Thymus (tissue), 11 donors: Measurements from ENCODE around the gene KISS1R. TPM values are rescaled to one million over a fixed set of nuclear protein-coding genes. Genes with fewer than 3 reads are reported as not detected.

Experiments
- DNase-seq, 9 donors: peaks; one replicate each; pipeline ENCODE4 v3.0.0-alpha.2; 2013; ENCODE audit warnings: low spot score in 9 of 9, low read depth in 6 of 9, missing footprints in 1 of 9
- H3K27ac ChIP-seq, 2 donors: one replicate each; pipeline ENCODE4 v1.5.1; 2013; ENCODE audit warnings: control low read depth in 1 of 2, low read depth in 1 of 2, low read length in 1 of 2, mild to moderate bottlenecking in 1 of 2, moderate library complexity in 1 of 2
- H3K27me3 ChIP-seq, 2 donors: one replicate each; pipeline ENCODE4 v1.5.1; 2013; ENCODE audit warnings: low read length in 1 of 2; ENCODE audit not compliant: control insufficient read depth in 2 of 2, insufficient read depth in 1 of 2
- H3K36me3 ChIP-seq, 2 donors: one replicate each; pipeline ENCODE4 v1.5.1; 2013; ENCODE audit warnings: low read length in 1 of 2, mild to moderate bottlenecking in 1 of 2, moderate library complexity in 1 of 2; ENCODE audit not compliant: control insufficient read depth in 2 of 2, insufficient read depth in 2 of 2
- H3K4me1 ChIP-seq, 2 donors: one replicate each; pipeline ENCODE4 v1.5.1; 2013; ENCODE audit warnings: low read length in 2 of 2; ENCODE audit not compliant: control insufficient read depth in 2 of 2, insufficient read depth in 2 of 2
- H3K4me3 ChIP-seq, 2 donors: one replicate each; pipeline ENCODE4 v1.5.1; 2013; ENCODE audit warnings: low read length in 2 of 2, control low read depth in 1 of 2, mild to moderate bottlenecking in 1 of 2
- H3K9me3 ChIP-seq, 2 donors: one replicate each; pipeline ENCODE4 v1.5.1; 2013; ENCODE audit warnings: low read length in 1 of 2, mild to moderate bottlenecking in 1 of 2; ENCODE audit not compliant: control insufficient read depth in 2 of 2, insufficient read depth in 1 of 2
- WGBS: extraction: QIAGEN DNeasy Blood & Tissue Kit; methylation state at CpG from one replicate; pipeline ENCODE4 v1.1.7; 2013; 5-methylcytosine and 5-hydroxymethylcytosine counted together
- polyA plus RNA-seq: library from polyadenylated mRNA; stranded (reverse); fragments of 200-250 nt; gene quantifications from one replicate; pipeline ENCODE4 v1.2.3, GENCODE V29; 2013
- total RNA-seq: library from RNA; stranded (reverse); fragments of 120-200 nt; gene quantifications from one replicate; pipeline ENCODE4 v1.2.4, GENCODE V29; 2013
- donor health status: healthy.

The KISS1R gene
- total and polyA plus RNA-seq, 2 donors: 0.14 to 0.24 TPM

DNA sequence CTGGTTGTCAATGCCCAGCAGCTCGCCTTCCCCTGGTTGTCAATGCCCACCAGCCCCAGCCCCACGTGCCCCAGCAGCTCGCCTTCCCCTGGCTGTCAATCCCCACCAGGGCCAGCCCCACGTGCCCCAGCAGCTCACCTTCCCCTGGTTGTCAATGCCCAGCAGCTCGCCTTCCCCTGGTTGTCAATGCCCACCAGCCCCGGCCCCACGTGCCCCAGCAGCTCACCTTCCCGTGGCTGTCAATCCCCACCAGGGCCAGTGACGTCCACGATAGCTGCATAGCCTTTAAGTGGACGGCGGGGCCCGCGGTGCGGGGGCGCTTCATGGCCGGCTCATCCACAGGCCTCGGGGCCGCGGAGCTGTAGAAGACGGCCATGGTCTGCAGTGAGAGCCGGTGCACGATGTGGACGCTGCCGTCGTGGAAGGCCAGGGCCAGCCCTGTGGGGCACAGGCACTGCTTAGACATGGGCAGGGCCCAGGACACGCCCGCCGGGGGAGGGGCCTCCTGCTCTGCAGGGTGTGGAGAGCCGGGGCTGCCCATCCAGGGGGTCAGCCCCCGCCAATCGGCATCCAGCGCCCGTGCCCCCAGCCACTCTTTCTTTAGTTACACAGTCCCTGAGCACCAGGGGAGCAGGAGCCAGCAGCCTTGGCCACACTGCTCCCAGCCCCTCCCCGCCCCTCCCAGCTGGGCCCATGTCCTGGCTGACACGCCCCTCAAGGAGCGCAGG, 37.3 kb upstream of the KISS1R start:
- H3K27me3 ChIP-seq: no peaks in the 10 kb centered on the region
- no peaks in the 10 kb centered on the region for H3K4me1 ChIP-seq
- 95% methylated on average over 37 of the region's 37 CpGs for WGBS
- H3K36me3 ChIP-seq: peaks cover 35 to 81% of the 10 kb centered on the region in 2 donors
- H3K27ac ChIP-seq: no peak overlapping the region
- no peaks in the 10 kb centered on the region for H3K9me3 ChIP-seq
- no peak for DNase-seq
- no peak overlapping the region for H3K4me3 ChIP-seq

DNA sequence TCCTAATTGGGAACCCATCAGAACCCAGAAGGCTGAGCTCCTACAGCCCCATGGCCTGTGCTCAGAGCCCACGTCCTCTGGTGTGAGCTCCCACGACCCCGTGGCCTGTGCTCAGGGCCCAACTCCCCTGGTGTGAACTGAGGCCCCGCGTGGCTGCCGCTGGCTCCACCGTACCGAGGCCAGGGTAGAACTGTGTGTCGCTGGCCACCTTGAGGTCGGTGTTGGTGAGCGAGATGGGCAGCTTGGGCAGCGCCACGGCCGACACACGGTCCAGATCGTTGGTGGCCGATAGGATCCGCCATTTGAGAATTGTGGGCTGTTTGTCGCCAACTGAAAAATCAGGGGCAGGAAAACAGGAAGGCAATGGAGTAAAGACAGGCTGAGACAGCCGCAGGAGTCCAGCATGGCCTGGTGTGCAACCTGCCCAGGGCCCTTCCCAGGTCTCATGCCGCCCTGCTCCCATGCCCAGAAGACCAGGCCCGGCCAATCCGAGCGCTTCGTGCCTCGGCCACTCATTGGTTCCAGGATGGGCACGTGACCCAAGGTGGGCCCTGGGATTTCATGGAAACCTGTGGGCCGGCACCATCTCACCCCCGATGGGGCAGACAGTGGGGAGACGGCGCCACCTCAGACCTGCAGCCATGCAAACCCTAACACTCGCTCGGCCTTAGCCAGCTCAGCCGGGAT, 35.6 kb upstream of the KISS1R start:
- WGBS: 98% methylated on average over 34 of the region's 34 CpGs
- Histone ChIP-seq H3K4me3 (no peak overlapping the region), H3K36me3 (peaks cover 41 to 78% of the 10 kb centered on the region in 2 donors), H3K27ac (no peak overlapping the region), H3K4me1 (no peaks in the 10 kb centered on the region), H3K9me3 (no peaks in the 10 kb centered on the region), H3K27me3 (no peaks in the 10 kb centered on the region)
- DNase-seq: no peak

DNA sequence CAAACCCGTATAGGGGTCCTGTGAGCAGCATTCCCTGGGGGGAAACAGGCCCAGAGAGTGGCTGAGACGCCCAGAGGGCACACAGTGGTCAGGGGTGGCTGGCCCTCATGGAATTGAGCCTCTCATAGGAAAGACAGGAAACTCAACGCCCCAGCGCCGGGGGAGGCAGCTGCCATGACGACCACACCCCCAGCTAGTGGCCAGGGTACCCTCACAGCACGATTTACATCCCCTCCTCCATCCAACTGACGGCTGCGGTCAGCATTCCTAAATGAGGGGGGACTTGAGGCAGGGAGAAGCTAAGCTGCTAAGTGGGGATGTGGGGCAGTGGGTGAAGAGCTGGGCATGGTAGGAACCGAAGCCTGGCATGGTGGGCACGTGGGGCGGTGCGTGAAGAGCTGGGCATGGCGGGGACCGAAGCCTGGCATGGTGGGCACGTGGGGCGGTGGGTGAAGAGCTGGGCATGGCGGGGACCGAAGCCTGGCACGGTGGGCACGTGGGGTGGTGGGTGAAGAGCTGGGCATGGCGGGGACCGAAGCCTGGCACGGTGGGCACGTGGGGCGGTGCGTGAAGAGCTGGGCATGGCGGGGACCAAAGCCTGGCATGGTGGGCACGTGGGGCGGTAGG, 34.1 kb upstream of the KISS1R start:
- Histone ChIP-seq H3K27me3 (no peaks in the 10 kb centered on the region), H3K4me1 (no peaks in the 10 kb centered on the region), H3K4me3 (no peak overlapping the region), H3K9me3 (no peaks in the 10 kb centered on the region), H3K27ac (no peak overlapping the region), H3K36me3 (peaks cover 39 to 79% of the 10 kb centered on the region in 2 donors)
- no peak for DNase-seq
- 98% methylated on average over 30 of the region's 30 CpGs for WGBS

DNA sequence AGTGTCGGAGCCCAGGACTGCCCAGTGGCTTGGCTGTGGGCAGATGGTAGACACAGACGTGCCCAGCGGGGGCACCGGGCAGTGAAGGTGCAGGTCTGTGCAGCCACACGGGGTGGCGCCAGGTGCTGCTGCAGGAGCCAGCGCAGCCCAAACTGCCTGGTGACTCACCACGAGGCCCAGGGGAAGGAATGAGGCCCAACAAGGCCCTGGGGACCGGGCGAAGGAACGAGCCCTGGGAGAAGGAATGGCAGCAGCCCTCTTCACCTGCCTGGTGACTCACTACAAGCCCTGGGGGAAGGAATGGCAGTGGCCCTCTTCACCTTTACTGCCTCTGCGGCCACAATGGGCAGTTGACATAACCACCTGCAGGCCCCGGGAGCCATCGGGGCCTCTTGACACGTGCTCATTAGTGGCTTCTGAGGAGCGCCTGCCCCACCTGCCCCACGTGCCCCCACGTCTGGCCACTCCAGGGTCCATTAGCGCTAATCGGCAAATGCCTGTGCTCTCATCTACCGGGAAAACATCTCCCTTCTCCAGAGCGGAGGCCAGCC, 33.4 kb upstream of the KISS1R start:
- Histone ChIP-seq H3K9me3 (no peaks in the 10 kb centered on the region), H3K27me3 (no peaks in the 10 kb centered on the region), H3K36me3 (peaks cover 42 to 74% of the 10 kb centered on the region in 2 donors), H3K4me3 (no peak overlapping the region), H3K4me1 (no peaks in the 10 kb centered on the region), H3K27ac (no peak overlapping the region)
- WGBS: 97% methylated on average over 22 of the region's 22 CpGs
- no peak for DNase-seq

DNA sequence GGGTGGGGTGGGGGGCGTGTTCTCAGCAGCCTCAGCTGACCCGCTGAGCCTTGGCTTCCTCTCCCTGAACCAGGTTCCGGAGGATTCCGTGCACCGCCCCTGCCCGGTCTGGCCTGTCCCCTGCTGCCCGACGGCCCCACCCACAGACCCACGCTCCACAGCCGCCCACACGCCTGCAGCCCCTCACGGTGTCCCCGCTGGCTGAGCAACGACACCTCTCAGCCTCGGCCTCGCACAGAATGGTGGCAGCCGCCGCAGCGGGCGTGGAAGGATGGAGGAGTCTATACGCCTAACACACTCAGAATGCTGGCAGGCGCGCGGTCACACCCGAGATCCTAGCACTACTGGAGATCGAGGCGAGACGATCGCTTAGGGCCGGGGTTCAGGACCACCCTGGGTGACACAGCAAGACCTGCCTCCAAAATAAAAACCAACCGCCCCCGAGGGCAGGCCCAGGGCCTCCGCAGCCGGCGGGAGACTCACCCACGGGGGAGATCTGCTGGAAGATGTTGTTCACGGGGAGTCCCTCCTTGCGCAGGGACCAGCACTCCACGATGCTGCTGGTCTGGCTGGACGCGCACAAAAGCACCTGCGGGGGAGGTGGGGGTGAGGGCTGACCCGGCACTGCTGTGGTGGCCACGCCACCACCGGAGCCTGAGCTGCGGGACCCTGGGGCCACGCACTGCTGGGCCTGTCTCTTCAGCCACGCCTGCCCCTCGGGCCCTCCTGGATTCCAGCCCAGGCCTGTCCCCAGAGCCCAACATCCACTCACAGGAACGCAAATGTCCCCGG, 32.5 kb upstream of the KISS1R start:
- Histone ChIP-seq H3K27ac (no peak overlapping the region), H3K9me3 (no peaks in the 10 kb centered on the region), H3K4me3 (no peak overlapping the region), H3K27me3 (no peaks in the 10 kb centered on the region), H3K36me3 (peaks cover 49 to 72% of the 10 kb centered on the region in 2 donors), H3K4me1 (no peaks in the 10 kb centered on the region)
- DNase-seq: no peak
- WGBS: 97% methylated on average over 51 of the region's 51 CpGs

DNA sequence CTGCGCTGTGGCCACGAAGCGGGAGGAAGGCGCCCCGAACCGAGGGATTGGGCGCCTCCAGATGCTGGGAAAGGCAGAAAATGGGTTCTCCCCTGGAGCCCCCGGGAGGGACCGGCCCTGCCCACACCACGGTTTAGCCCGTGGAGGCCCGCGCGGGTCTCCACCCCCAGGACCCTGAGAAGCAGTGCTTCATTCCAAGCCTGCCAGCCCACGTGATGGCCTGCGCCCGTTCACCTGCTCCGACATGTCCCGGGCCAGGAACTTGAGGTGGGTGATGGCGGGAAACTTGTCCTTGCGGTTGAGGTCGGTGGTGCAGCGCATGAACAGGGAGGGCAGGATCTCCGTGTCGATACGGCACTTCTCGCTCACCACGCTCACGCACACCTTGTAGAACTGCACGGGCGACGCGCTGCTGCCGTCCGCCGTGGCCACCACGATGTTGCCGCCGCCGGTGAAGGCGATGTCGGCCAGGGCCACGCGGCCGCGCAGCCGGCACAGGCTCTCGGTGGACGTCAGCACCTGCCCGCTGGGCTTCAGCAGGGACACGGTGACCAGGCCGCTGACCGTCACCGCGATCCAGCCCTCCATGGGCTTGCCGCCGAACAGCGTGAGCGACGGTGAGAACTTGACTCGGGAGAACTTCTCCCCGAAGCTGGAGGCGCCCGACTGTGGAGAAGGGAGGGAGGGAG, 31.5 kb upstream of the KISS1R start:
- no peak overlapping the region for H3K27ac ChIP-seq
- 98% methylated on average over 64 of the region's 64 CpGs for WGBS
- H3K4me1 ChIP-seq: no peaks in the 10 kb centered on the region
- peaks cover 56 to 73% of the 10 kb centered on the region in 2 donors for H3K36me3 ChIP-seq
- H3K4me3 ChIP-seq: no peak overlapping the region
- DNase-seq: no peak
- no peaks in the 10 kb centered on the region for H3K27me3 ChIP-seq
- no peaks in the 10 kb centered on the region for H3K9me3 ChIP-seq

DNA sequence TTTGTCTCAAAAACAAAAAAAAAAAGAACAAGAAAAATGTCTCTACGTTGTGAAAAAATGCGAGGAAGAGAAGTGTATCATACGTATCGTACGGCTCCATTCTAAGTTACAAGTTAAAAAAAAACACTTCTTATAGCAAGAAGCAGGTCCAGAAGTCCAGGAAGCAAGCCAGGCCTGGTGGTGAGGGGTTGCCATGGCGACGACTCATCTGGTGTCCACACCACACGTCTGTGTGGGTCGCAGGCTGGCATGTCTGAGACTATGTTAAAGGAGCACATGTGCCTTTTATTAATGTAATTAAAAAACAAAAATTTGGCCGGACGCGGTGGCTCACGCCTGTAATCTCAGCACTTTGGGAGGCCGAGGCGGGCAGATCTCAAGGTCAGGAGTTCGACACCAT, 30.1 kb upstream of the KISS1R start:
- Histone ChIP-seq H3K4me3 (no peak overlapping the region), H3K36me3 (peaks cover 44 to 61% of the 10 kb centered on the region in 2 donors), H3K27ac (no peak overlapping the region), H3K4me1 (peaks cover under 1 to 3% of the 10 kb centered on the region in 2 donors), H3K27me3 (no peaks in the 10 kb centered on the region), H3K9me3 (peaks cover 0 to 4% of the 10 kb centered on the region in 2 donors)
- 94% methylated on average over 16 of the region's 16 CpGs for WGBS
- no peak for DNase-seq

DNA sequence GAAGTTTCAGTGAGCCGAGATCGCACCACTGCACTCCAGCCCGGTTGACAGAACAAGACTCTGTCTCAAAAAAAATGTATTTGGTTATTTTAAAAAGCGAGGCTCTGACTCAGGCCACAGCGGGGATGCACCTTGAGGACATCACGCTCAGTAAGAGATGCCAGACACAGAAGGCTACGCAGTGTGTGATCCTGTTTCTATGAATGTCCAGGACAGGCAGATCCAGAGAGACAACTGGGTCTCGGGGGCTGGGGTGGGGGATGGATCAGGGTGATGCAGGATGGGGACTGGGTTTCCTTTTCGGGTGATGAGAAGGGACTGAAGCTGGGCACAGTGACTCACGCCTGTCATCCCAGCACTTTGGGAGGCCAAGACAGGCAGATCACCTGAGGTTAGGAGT, 29.5 kb upstream of the KISS1R start:
- 98% methylated on average over 10 of the region's 10 CpGs for WGBS
- no peaks in the 10 kb centered on the region for H3K27me3 ChIP-seq
- H3K4me3 ChIP-seq: no peak overlapping the region
- peaks cover 2 to 7% of the 10 kb centered on the region in 2 donors for H3K4me1 ChIP-seq
- no peak overlapping the region for H3K27ac ChIP-seq
- H3K36me3 ChIP-seq: peaks cover 43 to 57% of the 10 kb centered on the region in 2 donors
- peaks cover 0 to 6% of the 10 kb centered on the region in 2 donors for H3K9me3 ChIP-seq
- DNase-seq: no peak
